ENCODE data around the gene INPP5J.

The INPP5J gene

GRCh38 chr22:31125521-31126117 lies 2.9 kb downstream of the INPP5J start:
- Histone ChIP-seq H3K27me3 (peaks cover 6% of the 10 kb centered on the region), H3K27ac (no peak overlapping the region)

GRCh38 chr22:31126128-31126868 lies 3.5 kb downstream of the INPP5J start:
- no peak for TF ChIP-seq CTCF (IDR thresholded peaks at IDR 0.05)
- Histone ChIP-seq H3K27me3 (peaks cover 6% of the 10 kb centered on the region), H3K27ac (no peak overlapping the region), H3K9me3 (no peaks in the 10 kb centered on the region), H3K4me1 (ENCODE audit: control insufficient read depth in 1 of 2, insufficient read depth in 1 of 2, low read depth in 1 of 2, low read length in 1 of 2) (no peaks in the 10 kb centered on the region), H3K4me3 (ENCODE audit: low read depth in 1 of 2, low read length in 1 of 2) (no peak overlapping the region), H3K36me3 (no peaks in the 10 kb centered on the region)

More at GRCh38 chr22:31125521-31126117, 2.9 kb downstream of the INPP5J start:
- no peak for TF ChIP-seq CTCF (IDR thresholded peaks at IDR 0.05)
- Histone ChIP-seq H3K4me1 (ENCODE audit: control insufficient read depth in 1 of 2, insufficient read depth in 1 of 2, low read depth in 1 of 2, low read length in 1 of 2) (no peaks in the 10 kb centered on the region), H3K4me3 (ENCODE audit: low read depth in 1 of 2, low read length in 1 of 2) (no peak overlapping the region), H3K36me3 (no peaks in the 10 kb centered on the region), H3K9me3 (no peaks in the 10 kb centered on the region)

- Histone ChIP-seq H3K4me1 (ENCODE audit: control insufficient read depth in 1 of 2, insufficient read depth in 1 of 2, low read depth in 1 of 2, low read length in 1 of 2) (no peaks in the 10 kb centered on the region), H3K9me3 (no peaks in the 10 kb centered on the region), H3K36me3 (no peaks in the 10 kb centered on the region), H3K27ac (no peak overlapping the region), H3K27me3 (peaks cover 6% of the 10 kb centered on the region), H3K4me3 (ENCODE audit: low read depth in 1 of 2, low read length in 1 of 2) (no peak overlapping the region)
- no peak for TF ChIP-seq CTCF (IDR thresholded peaks at IDR 0.05)
These were observed 4.1 kb downstream of the INPP5J start for GRCh38 chr22:31126869-31127175.

- TF ChIP-seq CTCF (IDR thresholded peaks at IDR 0.05): no peak
- no peaks in the 10 kb centered on the region for H3K9me3 ChIP-seq
- no peak overlapping the region for H3K27ac ChIP-seq
- H3K4me3 ChIP-seq (ENCODE audit: low read depth in 1 of 2, low read length in 1 of 2): no peak overlapping the region
- no peaks in the 10 kb centered on the region for H3K4me1 ChIP-seq (ENCODE audit: control insufficient read depth in 1 of 2, insufficient read depth in 1 of 2, low read depth in 1 of 2, low read length in 1 of 2)
- H3K36me3 ChIP-seq: no peaks in the 10 kb centered on the region
- H3K27me3 ChIP-seq: peaks cover 6% of the 10 kb centered on the region
These were observed 4.5 kb downstream of the INPP5J start for GRCh38 chr22:31127181-31127772.

- Histone ChIP-seq H3K9me3 (no peaks in the 10 kb centered on the region), H3K27ac (no peak overlapping the region), H3K4me3 (ENCODE audit: low read depth in 1 of 2, low read length in 1 of 2) (no peak overlapping the region), H3K27me3 (peaks cover 6% of the 10 kb centered on the region), H3K36me3 (no peaks in the 10 kb centered on the region), H3K4me1 (ENCODE audit: control insufficient read depth in 1 of 2, insufficient read depth in 1 of 2, low read depth in 1 of 2, low read length in 1 of 2) (no peaks in the 10 kb centered on the region)
- no peak for TF ChIP-seq CTCF (IDR thresholded peaks at IDR 0.05)
These were observed 5.4 kb downstream of the INPP5J start for GRCh38 chr22:31128156-31128555.

Data from neutrophil (primary cell).